ENCODE measurements around the gene KRT85.

Gene KRT85

DNA sequence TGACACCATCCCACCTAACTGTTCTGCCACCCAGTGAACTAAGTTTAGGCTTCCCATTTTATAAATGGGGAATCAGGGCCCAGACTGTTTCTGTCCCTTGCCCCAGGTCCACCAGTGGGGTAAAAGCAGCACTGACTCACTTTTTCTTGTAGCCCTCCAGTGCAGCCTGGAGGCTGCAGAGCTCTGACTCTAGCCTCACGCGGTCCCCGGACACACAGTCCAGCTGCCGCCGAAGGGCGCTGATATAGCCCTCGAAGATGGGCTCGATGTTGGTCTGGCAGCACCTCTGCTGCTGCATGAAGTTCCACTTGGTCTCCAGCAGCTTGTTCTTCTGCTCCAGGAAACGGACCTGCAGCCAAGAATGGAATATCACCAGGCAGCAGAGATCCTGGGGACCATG, 36.3 kb upstream of the KRT85 start:
- Histone ChIP-seq H3K27me3 (ENCODE audit: control insufficient read depth, insufficient read depth, low read length) (no peaks in the 10 kb centered on the region), H3K9me3 (ENCODE audit: control insufficient read depth, insufficient read depth, low read length) (no peaks in the 10 kb centered on the region)

DNA sequence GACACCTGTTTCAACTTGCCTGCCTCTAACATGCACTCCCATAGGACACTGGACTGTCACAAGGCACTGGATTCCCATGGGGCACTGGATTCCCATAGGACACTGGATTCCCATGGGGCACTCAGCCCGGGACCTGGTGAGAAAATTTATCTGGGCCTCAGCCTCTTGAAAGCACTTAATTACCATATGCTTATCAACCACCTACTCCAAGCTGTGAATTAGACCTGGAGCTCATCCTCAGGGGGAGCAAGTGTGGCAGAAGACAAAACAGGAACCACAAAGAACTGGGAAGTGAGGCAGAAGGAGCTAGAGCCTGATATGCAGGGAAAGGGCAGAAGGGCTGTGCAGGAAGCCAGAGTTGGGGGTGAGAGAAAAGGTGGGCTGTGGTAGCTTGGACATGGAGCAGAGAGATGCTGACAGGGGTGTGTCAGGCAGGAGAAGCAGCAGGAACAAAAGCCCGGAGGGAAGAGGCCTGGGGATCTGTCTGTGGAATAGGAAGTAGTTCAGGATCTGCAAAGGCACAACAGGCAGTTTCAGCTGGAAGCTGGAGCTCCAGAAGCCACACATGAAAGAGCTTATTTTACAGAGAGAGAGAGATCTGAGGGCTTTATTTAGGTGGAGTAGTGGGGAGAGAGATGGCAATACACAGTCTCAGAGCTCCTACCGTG, 35.7 kb upstream of the KRT85 start:
- no peak overlapping the region for H3K4me3 ChIP-seq (ENCODE audit: low read depth, low read length)
- H3K27me3 ChIP-seq (ENCODE audit: control insufficient read depth, insufficient read depth, low read length), result no peaks in the 10 kb centered on the region
- H3K36me3 ChIP-seq (ENCODE audit: control insufficient read depth, insufficient read depth, low read length), result no peaks in the 10 kb centered on the region

More for the DNA sequence above, 36.3 kb upstream of the KRT85 start:
- Histone ChIP-seq H3K4me3 (ENCODE audit: low read depth, low read length) (no peak overlapping the region), H3K9ac (ENCODE audit: low read depth, low read length) (no peak overlapping the region), H3K4me1 (ENCODE audit: control insufficient read depth, insufficient read depth, low read length) (no peaks in the 10 kb centered on the region), H3K36me3 (ENCODE audit: control insufficient read depth, insufficient read depth, low read length) (no peaks in the 10 kb centered on the region)

GRCh38 chr12:52402377-52402776, 35.1 kb upstream of the KRT85 start:
- Histone ChIP-seq H3K9ac (ENCODE audit: low read depth, low read length) (no peak overlapping the region), H3K36me3 (ENCODE audit: control insufficient read depth, insufficient read depth, low read length) (no peaks in the 10 kb centered on the region), H3K4me3 (ENCODE audit: low read depth, low read length) (no peak overlapping the region), H3K9me3 (ENCODE audit: control insufficient read depth, insufficient read depth, low read length) (no peaks in the 10 kb centered on the region), H3K27me3 (ENCODE audit: control insufficient read depth, insufficient read depth, low read length) (no peaks in the 10 kb centered on the region), H3K4me1 (ENCODE audit: control insufficient read depth, insufficient read depth, low read length) (no peaks in the 10 kb centered on the region)

More for the DNA sequence above, 35.7 kb upstream of the KRT85 start:
- no peak overlapping the region for H3K9ac ChIP-seq (ENCODE audit: low read depth, low read length)
- no peaks in the 10 kb centered on the region for H3K9me3 ChIP-seq (ENCODE audit: control insufficient read depth, insufficient read depth, low read length)
- H3K4me1 ChIP-seq (ENCODE audit: control insufficient read depth, insufficient read depth, low read length), result no peaks in the 10 kb centered on the region

- H3K36me3 ChIP-seq (ENCODE audit: control insufficient read depth, insufficient read depth, low read length), result no peaks in the 10 kb centered on the region
These were observed 34.6 kb upstream of the KRT85 start for GRCh38 chr12:52401926-52402325.

DNA sequence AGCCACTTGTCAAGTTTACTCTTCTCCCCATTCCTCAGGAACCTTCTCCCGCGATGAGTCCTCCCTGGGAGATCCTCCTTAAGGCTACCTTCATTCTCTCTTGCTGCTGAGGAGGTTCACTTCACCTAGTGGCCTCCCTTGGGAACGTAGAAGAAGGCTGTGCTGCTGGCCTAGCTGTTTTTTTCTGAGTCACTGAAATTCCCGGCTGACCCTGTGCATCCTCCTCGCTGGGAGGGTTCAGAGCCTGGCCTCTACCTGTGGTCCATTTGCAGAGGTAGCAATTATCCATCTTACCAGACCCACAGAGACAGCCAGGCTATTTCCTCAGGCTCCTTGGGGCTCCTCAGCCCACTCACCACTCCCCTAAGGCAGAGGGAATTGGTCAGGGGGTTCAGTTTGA, 34.2 kb upstream of the KRT85 start:
- Histone ChIP-seq H3K4me1 (ENCODE audit: control insufficient read depth, insufficient read depth, low read length) (no peaks in the 10 kb centered on the region), H3K27me3 (ENCODE audit: control insufficient read depth, insufficient read depth, low read length) (no peaks in the 10 kb centered on the region), H3K36me3 (ENCODE audit: control insufficient read depth, insufficient read depth, low read length) (no peaks in the 10 kb centered on the region), H3K9me3 (ENCODE audit: control insufficient read depth, insufficient read depth, low read length) (no peaks in the 10 kb centered on the region), H3K9ac (ENCODE audit: low read depth, low read length) (no peak overlapping the region), H3K4me3 (ENCODE audit: low read depth, low read length) (no peak overlapping the region)

More at GRCh38 chr12:52401926-52402325, 34.6 kb upstream of the KRT85 start:
- Histone ChIP-seq H3K27me3 (ENCODE audit: control insufficient read depth, insufficient read depth, low read length) (no peaks in the 10 kb centered on the region), H3K4me3 (ENCODE audit: low read depth, low read length) (no peak overlapping the region), H3K9me3 (ENCODE audit: control insufficient read depth, insufficient read depth, low read length) (no peaks in the 10 kb centered on the region), H3K9ac (ENCODE audit: low read depth, low read length) (no peak overlapping the region), H3K4me1 (ENCODE audit: control insufficient read depth, insufficient read depth, low read length) (no peaks in the 10 kb centered on the region)

- Histone ChIP-seq H3K9ac (ENCODE audit: low read depth, low read length) (no peak overlapping the region), H3K4me3 (ENCODE audit: low read depth, low read length) (no peak overlapping the region), H3K9me3 (ENCODE audit: control insufficient read depth, insufficient read depth, low read length) (no peaks in the 10 kb centered on the region), H3K36me3 (ENCODE audit: control insufficient read depth, insufficient read depth, low read length) (no peaks in the 10 kb centered on the region), H3K4me1 (ENCODE audit: control insufficient read depth, insufficient read depth, low read length) (no peaks in the 10 kb centered on the region), H3K27me3 (ENCODE audit: control insufficient read depth, insufficient read depth, low read length) (no peaks in the 10 kb centered on the region)
These were observed 33.6 kb upstream of the KRT85 start for GRCh38 chr12:52400906-52401305.

GRCh38 chr12:52399756-52400155, 32.5 kb upstream of the KRT85 start:
- Histone ChIP-seq H3K27me3 (ENCODE audit: control insufficient read depth, insufficient read depth, low read length) (peaks cover 4% of the 10 kb centered on the region), H3K36me3 (ENCODE audit: control insufficient read depth, insufficient read depth, low read length) (no peaks in the 10 kb centered on the region), H3K9me3 (ENCODE audit: control insufficient read depth, insufficient read depth, low read length) (no peaks in the 10 kb centered on the region), H3K9ac (ENCODE audit: low read depth, low read length) (no peak overlapping the region), H3K4me3 (ENCODE audit: low read depth, low read length) (no peak overlapping the region), H3K4me1 (ENCODE audit: control insufficient read depth, insufficient read depth, low read length) (no peaks in the 10 kb centered on the region)

DNA sequence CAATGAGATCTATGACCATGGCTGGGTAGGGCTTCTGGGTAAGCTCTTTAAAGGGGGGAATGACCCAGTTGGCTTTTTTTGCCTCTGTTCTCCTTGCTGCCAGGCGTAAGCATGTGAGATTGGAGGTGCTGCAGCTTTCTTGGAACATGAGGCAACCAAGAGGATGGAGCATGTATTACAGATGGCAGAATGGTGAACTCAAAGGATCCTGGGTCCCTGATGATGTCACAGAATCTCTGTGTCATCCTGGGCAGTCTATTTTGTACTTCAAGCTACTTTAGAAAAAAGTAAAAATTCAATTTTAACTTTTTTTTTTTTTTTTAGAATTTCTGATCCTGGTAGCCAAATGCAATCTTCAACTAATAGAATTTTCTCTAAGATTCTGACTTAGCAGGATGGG, 30.9 kb upstream of the KRT85 start:
- no peaks in the 10 kb centered on the region for H3K4me1 ChIP-seq (ENCODE audit: control insufficient read depth, insufficient read depth, low read length)
- H3K27me3 ChIP-seq (ENCODE audit: control insufficient read depth, insufficient read depth, low read length), result peaks cover 4% of the 10 kb centered on the region
- H3K4me3 ChIP-seq (ENCODE audit: low read depth, low read length), result no peak overlapping the region
- H3K9ac ChIP-seq (ENCODE audit: low read depth, low read length), result no peak overlapping the region
- no peaks in the 10 kb centered on the region for H3K36me3 ChIP-seq (ENCODE audit: control insufficient read depth, insufficient read depth, low read length)
- H3K9me3 ChIP-seq (ENCODE audit: control insufficient read depth, insufficient read depth, low read length), result no peaks in the 10 kb centered on the region

- Histone ChIP-seq H3K4me1 (ENCODE audit: control insufficient read depth, insufficient read depth, low read length) (no peaks in the 10 kb centered on the region), H3K36me3 (ENCODE audit: control insufficient read depth, insufficient read depth, low read length) (no peaks in the 10 kb centered on the region), H3K9me3 (ENCODE audit: control insufficient read depth, insufficient read depth, low read length) (no peaks in the 10 kb centered on the region), H3K9ac (ENCODE audit: low read depth, low read length) (no peak overlapping the region), H3K27me3 (ENCODE audit: control insufficient read depth, insufficient read depth, low read length) (peaks cover 4% of the 10 kb centered on the region), H3K4me3 (ENCODE audit: low read depth, low read length) (no peak overlapping the region)
These were observed 29.4 kb upstream of the KRT85 start for GRCh38 chr12:52396656-52397055.

DNA sequence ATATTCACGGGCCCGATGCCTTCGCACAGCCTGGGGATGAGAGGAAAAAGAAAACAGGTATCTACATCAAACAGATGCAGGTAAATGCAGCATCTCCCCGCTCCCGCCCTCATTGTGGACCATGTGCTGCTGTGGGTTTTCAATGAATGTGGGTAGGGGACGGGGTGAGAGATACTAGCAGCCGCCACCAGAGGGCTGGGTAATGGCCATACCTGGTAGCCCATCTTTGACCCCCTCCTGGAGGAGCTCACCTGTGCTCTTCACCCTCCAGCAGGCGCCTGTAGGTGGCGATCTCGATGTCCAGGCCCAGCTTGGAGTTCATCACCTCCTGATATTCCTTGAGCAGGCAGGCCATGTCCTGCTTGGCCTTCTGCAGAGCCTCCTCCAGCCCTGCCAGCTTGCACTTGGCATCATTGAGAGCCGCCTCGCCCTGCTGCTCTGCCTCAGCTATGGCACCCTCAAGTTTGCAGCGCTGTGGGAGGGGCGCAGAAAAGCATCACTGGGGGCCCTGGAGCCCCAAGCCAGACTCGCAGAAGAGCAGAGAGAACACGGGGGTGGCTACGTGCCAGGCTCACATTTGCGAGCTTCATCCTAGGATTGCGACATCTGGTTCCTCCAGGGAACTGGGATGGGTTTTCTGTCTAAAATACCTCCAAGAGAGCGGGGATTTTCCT, 28.6 kb upstream of the KRT85 start:
- Histone ChIP-seq H3K36me3 (ENCODE audit: control insufficient read depth, insufficient read depth, low read length) (no peaks in the 10 kb centered on the region), H3K27me3 (ENCODE audit: control insufficient read depth, insufficient read depth, low read length) (peaks cover 4% of the 10 kb centered on the region), H3K9me3 (ENCODE audit: control insufficient read depth, insufficient read depth, low read length) (no peaks in the 10 kb centered on the region), H3K9ac (ENCODE audit: low read depth, low read length) (no peak overlapping the region), H3K4me1 (ENCODE audit: control insufficient read depth, insufficient read depth, low read length) (no peaks in the 10 kb centered on the region), H3K4me3 (ENCODE audit: low read depth, low read length) (no peak overlapping the region)

DNA sequence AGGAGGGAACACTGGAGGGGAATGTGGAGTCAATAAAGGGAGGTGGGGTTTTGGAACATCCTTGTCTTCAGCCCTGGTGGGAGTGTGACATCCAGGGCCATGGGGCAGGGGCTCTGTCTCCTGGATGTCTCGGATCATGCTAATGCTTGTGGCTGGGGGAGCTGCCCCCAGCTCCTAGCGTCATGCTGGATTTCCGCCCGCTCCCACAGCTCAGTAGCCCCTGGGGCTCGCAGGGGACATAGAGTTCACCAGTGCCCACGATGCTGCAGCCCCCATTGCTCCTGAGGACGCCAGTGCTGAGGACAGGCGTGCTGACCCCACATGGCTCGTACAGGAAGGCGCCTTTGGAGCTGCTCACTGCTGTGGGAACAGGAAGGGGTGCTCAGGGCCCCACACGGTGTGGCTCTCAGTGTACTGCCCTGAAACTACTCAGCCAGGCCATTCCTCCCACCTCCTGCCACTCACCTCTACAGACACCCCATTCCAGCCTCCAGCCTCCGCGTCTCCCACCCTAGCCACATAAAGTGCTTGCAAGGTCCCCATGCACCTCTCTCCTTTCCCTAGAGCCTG, 27.6 kb upstream of the KRT85 start:
- Histone ChIP-seq H3K4me3 (ENCODE audit: low read depth, low read length) (no peak overlapping the region), H3K36me3 (ENCODE audit: control insufficient read depth, insufficient read depth, low read length) (no peaks in the 10 kb centered on the region), H3K9ac (ENCODE audit: low read depth, low read length) (no peak overlapping the region), H3K27me3 (ENCODE audit: control insufficient read depth, insufficient read depth, low read length) (peaks cover 4% of the 10 kb centered on the region), H3K4me1 (ENCODE audit: control insufficient read depth, insufficient read depth, low read length) (no peaks in the 10 kb centered on the region), H3K9me3 (ENCODE audit: control insufficient read depth, insufficient read depth, low read length) (no peaks in the 10 kb centered on the region)

DNA sequence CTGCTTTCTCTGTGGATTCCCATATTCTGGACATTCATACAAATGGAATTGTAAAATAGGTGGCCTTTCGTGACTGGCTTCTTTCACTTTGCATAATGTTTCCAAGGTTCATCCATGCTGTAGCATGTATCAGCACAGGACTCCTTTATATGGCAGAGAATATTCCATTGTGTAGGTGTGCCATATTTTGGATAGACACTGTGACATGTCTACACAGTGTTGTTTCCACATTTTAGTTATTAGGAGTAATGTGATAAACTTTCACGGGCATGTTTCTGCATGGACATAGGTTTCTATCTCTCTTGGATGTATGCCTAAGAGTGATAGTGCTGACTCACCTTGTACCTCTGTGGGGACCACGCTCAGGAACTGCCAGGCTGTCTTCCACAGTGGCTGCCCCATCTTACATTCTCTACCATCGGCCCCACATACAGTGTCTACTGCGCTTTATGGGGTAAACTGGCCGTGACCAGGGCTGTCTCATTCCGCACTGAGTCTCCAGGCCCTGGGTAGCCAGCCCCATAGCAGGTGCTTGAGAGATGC, 25.3 kb upstream of the KRT85 start:
- Histone ChIP-seq H3K27me3 (ENCODE audit: control insufficient read depth, insufficient read depth, low read length) (peaks cover 4% of the 10 kb centered on the region), H3K4me1 (ENCODE audit: control insufficient read depth, insufficient read depth, low read length) (no peaks in the 10 kb centered on the region), H3K9me3 (ENCODE audit: control insufficient read depth, insufficient read depth, low read length) (no peaks in the 10 kb centered on the region), H3K36me3 (ENCODE audit: control insufficient read depth, insufficient read depth, low read length) (no peaks in the 10 kb centered on the region), H3K9ac (ENCODE audit: low read depth, low read length) (no peak overlapping the region), H3K4me3 (ENCODE audit: low read depth, low read length) (no peak overlapping the region)
